GM10266 (cell line): ENCODE measurements around the gene LSM5.
"Not testable (repeated sequence)": the region's sequence is repeated elsewhere in the genome, so short reads cannot be mapped to it uniquely, and the experiment has no call there.

ENCODE experiments used
- DNase-seq: peaks from one replicate; pipeline ENCODE4 v3.0.0; 2012; ENCODE audit errors: extremely low spot score
- CTCF ChIP-seq: IDR thresholded peaks from 2 replicates; pipeline ENCODE4 v1.5.1; 2012; ENCODE audit warnings: mild to moderate bottlenecking, low read depth; ENCODE audit not compliant: control insufficient read depth, insufficient read depth; ENCODE audit errors: missing control alignments

Gene LSM5

GRCh38 chr7:32474008-32474407, 16.2 kb downstream of the LSM5 start:
- no peak for DNase-seq
- no peak for TF ChIP-seq CTCF

- no peak for DNase-seq
- no peak for TF ChIP-seq CTCF
Observed at GRCh38 chr7:32472015-32472414, 18.2 kb downstream of the LSM5 start.

- no peak for DNase-seq
- no peak for TF ChIP-seq CTCF
Observed at GRCh38 chr7:32470871-32471270, 19.3 kb downstream of the LSM5 start.

- not testable (repeated sequence) for DNase-seq
Observed at GRCh38 chr7:32470004-32470403, 20.2 kb downstream of the LSM5 start.

DNA sequence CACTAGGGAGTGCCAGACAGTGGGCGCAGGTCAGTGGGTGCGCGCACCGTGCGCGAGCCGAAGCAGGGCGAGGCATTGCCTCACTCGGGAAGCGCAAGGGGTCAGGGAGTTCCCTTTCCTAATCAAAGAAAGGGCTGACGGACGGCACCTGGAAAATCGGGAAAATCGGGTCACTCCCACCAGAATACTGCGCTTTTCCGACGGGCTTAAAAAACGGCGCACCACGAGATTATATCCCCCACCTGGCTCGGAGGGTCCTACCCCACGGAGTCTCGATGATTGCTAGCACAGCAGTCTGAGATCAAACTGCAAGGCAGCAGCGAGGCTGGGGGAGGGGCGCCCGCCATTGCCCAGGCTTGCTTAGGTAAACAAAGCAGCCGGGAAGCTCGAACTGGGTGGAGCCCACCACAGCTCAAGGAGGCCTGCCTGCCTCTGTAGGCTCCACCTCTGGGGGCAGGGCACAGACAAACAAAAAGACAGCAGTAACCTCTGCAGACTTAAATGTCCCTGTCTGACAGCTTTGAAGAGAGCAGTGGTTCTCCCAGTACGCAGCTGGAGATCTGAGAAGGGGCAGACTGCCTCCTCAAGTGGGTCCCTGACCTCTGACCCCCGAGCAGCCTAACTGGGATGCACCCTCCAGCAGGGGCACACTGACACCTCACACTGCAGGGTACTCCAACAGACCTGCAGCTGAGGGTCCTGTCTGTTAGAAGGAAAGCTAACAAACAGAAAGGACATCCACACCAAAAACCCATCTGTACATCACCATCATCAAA, 25.4 kb downstream of the LSM5 start:
- not testable (repeated sequence) for DNase-seq

DNA sequence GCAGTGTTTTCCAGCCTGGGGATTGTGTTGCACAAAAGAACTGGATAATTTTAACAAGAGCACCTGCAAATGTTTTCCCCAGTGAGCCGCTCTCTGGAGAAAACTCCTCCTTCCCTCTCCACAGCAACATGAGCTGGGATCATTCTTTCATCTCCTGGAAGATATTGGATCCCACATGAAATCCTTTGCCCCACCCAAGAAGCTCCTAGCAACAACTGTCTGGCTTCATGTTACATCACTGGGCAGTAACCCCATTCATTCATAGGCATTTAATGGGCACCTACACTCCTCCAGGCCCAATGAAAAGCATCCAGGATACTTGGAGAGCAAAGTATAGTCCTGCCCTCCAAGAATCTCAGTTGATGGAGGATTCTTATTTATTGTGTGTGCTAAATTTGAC, 27.2 kb downstream of the LSM5 start:
- no peak for TF ChIP-seq CTCF
- DNase-seq = no peak

GRCh38 chr7:32462451-32462850, 27.7 kb downstream of the LSM5 start:
- no peak for DNase-seq
- TF ChIP-seq CTCF = no peak

- DNase-seq = no peak
Observed at GRCh38 chr7:32461484-32461883, 28.7 kb downstream of the LSM5 start.

More at GRCh38 chr7:32461484-32461883, 28.7 kb downstream of the LSM5 start:
- TF ChIP-seq CTCF = no peak
